Activated CD4-positive, CD25-positive, alpha-beta regulatory T cell (primary cell): ENCODE results near the gene TLX3.
"Not testable (repeated sequence)": the region's sequence is repeated elsewhere in the genome, so short reads cannot be mapped to it uniquely, and the experiment has no call there.

Experiments
- DNase-seq, 4 experiments: peaks; one replicate each; lab custom pipeline; 2025; lab: John Stamatoyannopoulos, UW

TLX3 gene

GRCh38 chr5:171308453-171309275 is at the start of gene TLX3:
TLX3 (plus strand) TSS chr5:171309248; CDS start chr5:171309366, 118 bp downstream.
- no peak for DNase-seq

GRCh38 chr5:171261361-171261760 is 47.7 kb upstream of the TLX3 start:
- no peak for DNase-seq

- no peak for DNase-seq
Observed at GRCh38 chr5:171261904-171262303, 47.1 kb upstream of the TLX3 start.

- DNase-seq: no peak
Observed at GRCh38 chr5:171263181-171263580, 45.9 kb upstream of the TLX3 start.

GRCh38 chr5:171264843-171265242 is 44.2 kb upstream of the TLX3 start:
- DNase-seq: no peak

GRCh38 chr5:171268700-171269620 is 40.1 kb upstream of the TLX3 start:
- DNase-seq: no peak

- no peak for DNase-seq
Observed at GRCh38 chr5:171269717-171270116, 39.3 kb upstream of the TLX3 start.

- no peak for DNase-seq
Observed at GRCh38 chr5:171270136-171270535, 38.9 kb upstream of the TLX3 start.

- DNase-seq: no peak
Observed at GRCh38 chr5:171271798-171272197, 37.2 kb upstream of the TLX3 start.

- DNase-seq: no peak
Observed at GRCh38 chr5:171272996-171273970, 35.8 kb upstream of the TLX3 start.

GRCh38 chr5:171275841-171276544 is 33.1 kb upstream of the TLX3 start:
- no peak for DNase-seq

- DNase-seq: no peak
Observed at GRCh38 chr5:171283753-171284152, 25.3 kb upstream of the TLX3 start.

GRCh38 chr5:171285465-171285864 is 23.6 kb upstream of the TLX3 start:
- no peak for DNase-seq

- no peak for DNase-seq
Observed at GRCh38 chr5:171288066-171288465, 21.0 kb upstream of the TLX3 start.

- DNase-seq: no peak
Observed at GRCh38 chr5:171291371-171291770, 17.7 kb upstream of the TLX3 start.

GRCh38 chr5:171295299-171295698 is 13.7 kb upstream of the TLX3 start:
- no peak for DNase-seq

GRCh38 chr5:171295801-171296200 is 13.2 kb upstream of the TLX3 start:
- no peak for DNase-seq

GRCh38 chr5:171297941-171298340 is 11.1 kb upstream of the TLX3 start:
- DNase-seq: not testable (repeated sequence)

- DNase-seq: no peak
Observed at GRCh38 chr5:171299228-171299627, 9.8 kb upstream of the TLX3 start.

GRCh38 chr5:171299851-171300250 is 9.2 kb upstream of the TLX3 start:
- DNase-seq: no peak

GRCh38 chr5:171300358-171300757 is 8.7 kb upstream of the TLX3 start:
- no peak for DNase-seq
